ENCODE results near the gene OR51A7. TPM values are rescaled to one million over a fixed set of nuclear protein-coding genes. Genes with fewer than 3 reads are reported as not detected.
"Not testable (repeated sequence)": the region's sequence is repeated elsewhere in the genome, so short reads cannot be mapped to it uniquely, and the experiment has no call there.

The OR51A7 gene
- not detected in 2 replicates for total RNA-seq
- long read RNA-seq, result 0 reads

DNA sequence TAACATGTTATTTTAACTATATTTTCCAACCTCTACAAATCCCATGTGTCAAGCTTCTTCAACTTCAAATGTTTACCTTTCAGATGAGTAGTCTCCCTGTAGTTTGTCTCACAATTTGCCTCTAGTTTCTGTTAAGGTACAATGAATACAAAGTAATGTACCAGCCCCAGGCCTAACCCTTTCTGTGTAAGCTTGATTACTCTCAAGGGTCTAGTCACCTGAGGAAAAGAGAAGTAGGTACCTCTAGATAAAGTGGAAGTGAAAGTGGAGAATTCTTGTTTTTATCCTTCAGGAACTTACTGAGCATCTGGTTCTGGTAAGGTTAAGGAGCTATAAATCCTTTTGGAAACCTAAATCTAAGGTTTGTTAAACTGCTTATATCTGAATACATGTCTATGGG is at the start of gene OR51A7:
TSS of gene OR51A7 (plus strand) at position 300 of the 400 bp plus-strand sequence. CDS start 3,587 bp downstream, outside the sequence.
- no peak within 1 kb of the TSS for H3K4me3 Mint-ChIP-seq (ENCODE audit: low read depth)
- DNase-seq (ENCODE audit: low spot score, unreplicated experiment), result no peak
- H3K9me3 Mint-ChIP-seq (ENCODE audit: low read depth), result peaks cover 14% of the 10 kb centered on the region
- TF ChIP-seq, protein P1, sequence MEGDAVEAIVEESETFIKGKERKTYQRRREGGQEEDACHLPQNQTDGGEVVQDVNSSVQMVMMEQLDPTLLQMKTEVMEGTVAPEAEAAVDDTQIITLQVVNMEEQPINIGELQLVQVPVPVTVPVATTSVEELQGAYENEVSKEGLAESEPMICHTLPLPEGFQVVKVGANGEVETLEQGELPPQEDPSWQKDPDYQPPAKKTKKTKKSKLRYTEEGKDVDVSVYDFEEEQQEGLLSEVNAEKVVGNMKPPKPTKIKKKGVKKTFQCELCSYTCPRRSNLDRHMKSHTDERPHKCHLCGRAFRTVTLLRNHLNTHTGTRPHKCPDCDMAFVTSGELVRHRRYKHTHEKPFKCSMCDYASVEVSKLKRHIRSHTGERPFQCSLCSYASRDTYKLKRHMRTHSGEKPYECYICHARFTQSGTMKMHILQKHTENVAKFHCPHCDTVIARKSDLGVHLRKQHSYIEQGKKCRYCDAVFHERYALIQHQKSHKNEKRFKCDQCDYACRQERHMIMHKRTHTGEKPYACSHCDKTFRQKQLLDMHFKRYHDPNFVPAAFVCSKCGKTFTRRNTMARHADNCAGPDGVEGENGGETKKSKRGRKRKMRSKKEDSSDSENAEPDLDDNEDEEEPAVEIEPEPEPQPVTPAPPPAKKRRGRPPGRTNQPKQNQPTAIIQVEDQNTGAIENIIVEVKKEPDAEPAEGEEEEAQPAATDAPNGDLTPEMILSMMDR (IDR thresholded peaks at IDR 0.05; ENCODE audit: unreplicated experiment), result no peak
- H3K36me3 Mint-ChIP-seq (ENCODE audit: insufficient read depth), result no peaks in the 10 kb centered on the region
- peaks cover 3% of the 10 kb centered on the region for H3K4me1 Mint-ChIP-seq (ENCODE audit: low read depth)
- H3K27me3 Mint-ChIP-seq, result no peaks in the 10 kb centered on the region
- H3K27ac Mint-ChIP-seq, result no peak within 1 kb of the TSS

DNA sequence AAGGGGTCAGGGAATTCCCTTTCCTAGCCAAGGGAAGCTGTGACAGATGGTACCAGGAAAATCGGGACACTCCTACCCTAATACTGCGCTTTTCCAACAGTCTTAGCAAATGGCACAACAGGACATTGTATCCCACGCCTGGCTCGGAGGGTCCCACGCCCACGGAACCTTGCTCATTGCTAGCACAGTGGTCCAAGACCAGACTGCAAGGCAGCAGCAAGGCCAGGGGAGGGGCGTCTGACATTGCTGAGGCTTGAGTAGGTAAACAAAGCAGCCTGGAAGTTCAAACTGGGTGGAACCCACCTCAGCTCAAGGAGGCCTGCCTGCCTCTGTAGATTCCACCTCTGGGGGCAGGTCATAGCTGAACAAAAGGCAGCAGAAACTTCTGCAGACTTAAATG is 49.3 kb upstream of the OR51A7 start:
- H3K4me1 Mint-ChIP-seq (ENCODE audit: low read depth); H3K9me3 Mint-ChIP-seq (ENCODE audit: low read depth); H3K4me3 Mint-ChIP-seq (ENCODE audit: low read depth); H3K27ac Mint-ChIP-seq; H3K27me3 Mint-ChIP-seq; H3K36me3 Mint-ChIP-seq (ENCODE audit: insufficient read depth); DNase-seq (ENCODE audit: low spot score, unreplicated experiment): not testable (repeated sequence)

- H3K4me3 Mint-ChIP-seq (ENCODE audit: low read depth), result no peak overlapping the region
- TF ChIP-seq, protein P1 (IDR thresholded peaks at IDR 0.05; ENCODE audit: unreplicated experiment), result no peak
- no peaks in the 10 kb centered on the region for H3K36me3 Mint-ChIP-seq (ENCODE audit: insufficient read depth)
- H3K27ac Mint-ChIP-seq, result no peak overlapping the region
- H3K9me3 Mint-ChIP-seq (ENCODE audit: low read depth), result peaks cover 3% of the 10 kb centered on the region
- peaks cover 6% of the 10 kb centered on the region for H3K4me1 Mint-ChIP-seq (ENCODE audit: low read depth)
- H3K27me3 Mint-ChIP-seq, result no peaks in the 10 kb centered on the region
- DNase-seq (ENCODE audit: low spot score, unreplicated experiment), result no peak
These were observed 40.9 kb upstream of the OR51A7 start for GRCh38 chr11:4862447-4863236.

- Mint-ChIP-seq H3K9me3 (ENCODE audit: low read depth) (peaks cover 3% of the 10 kb centered on the region), H3K4me1 (ENCODE audit: low read depth) (peaks cover 6% of the 10 kb centered on the region), H3K27me3 (no peaks in the 10 kb centered on the region), H3K4me3 (ENCODE audit: low read depth) (no peak overlapping the region), H3K36me3 (ENCODE audit: insufficient read depth) (no peaks in the 10 kb centered on the region), H3K27ac (no peak overlapping the region)
- TF ChIP-seq, protein P1 (IDR thresholded peaks at IDR 0.05; ENCODE audit: unreplicated experiment), result no peak
- no peak for DNase-seq (ENCODE audit: low spot score, unreplicated experiment)
These were observed 39.7 kb upstream of the OR51A7 start for GRCh38 chr11:4863876-4864275.

GRCh38 chr11:4865855-4866254 is 37.7 kb upstream of the OR51A7 start:
- no peaks in the 10 kb centered on the region for H3K27me3 Mint-ChIP-seq
- TF ChIP-seq, protein P1 (IDR thresholded peaks at IDR 0.05; ENCODE audit: unreplicated experiment), result no peak
- peaks cover 6% of the 10 kb centered on the region for H3K4me1 Mint-ChIP-seq (ENCODE audit: low read depth)
- H3K4me3 Mint-ChIP-seq (ENCODE audit: low read depth), result no peak overlapping the region
- no peak for DNase-seq (ENCODE audit: low spot score, unreplicated experiment)
- H3K9me3 Mint-ChIP-seq (ENCODE audit: low read depth), result peaks cover 3% of the 10 kb centered on the region
- H3K27ac Mint-ChIP-seq, result no peak overlapping the region
- H3K36me3 Mint-ChIP-seq (ENCODE audit: insufficient read depth), result no peaks in the 10 kb centered on the region

DNA sequence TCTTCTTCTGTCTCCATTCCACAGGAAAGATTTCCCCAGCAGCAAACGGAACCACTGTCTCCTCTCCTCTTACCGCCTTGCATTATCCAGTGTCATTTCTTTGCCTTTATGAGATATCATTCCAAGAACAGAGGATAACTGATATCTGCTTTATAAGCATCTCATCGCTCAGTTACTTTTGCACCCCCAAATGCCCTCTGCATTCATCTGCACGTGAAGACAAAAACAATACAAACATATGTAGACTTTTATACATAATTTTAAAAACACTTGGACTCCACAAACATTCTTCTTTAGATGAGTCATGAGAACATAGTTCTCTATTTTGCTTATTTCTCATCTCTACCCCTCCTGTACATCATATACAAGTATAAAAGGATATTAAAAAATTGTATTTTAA is 22.4 kb upstream of the OR51A7 start:
- Mint-ChIP-seq H3K27me3 (no peaks in the 10 kb centered on the region), H3K4me1 (ENCODE audit: low read depth) (peaks cover 5% of the 10 kb centered on the region), H3K4me3 (ENCODE audit: low read depth) (no peak overlapping the region), H3K9me3 (ENCODE audit: low read depth) (no peaks in the 10 kb centered on the region), H3K27ac (no peak overlapping the region), H3K36me3 (ENCODE audit: insufficient read depth) (no peaks in the 10 kb centered on the region)
- TF ChIP-seq, protein P1 (IDR thresholded peaks at IDR 0.05; ENCODE audit: unreplicated experiment), result no peak
- DNase-seq (ENCODE audit: low spot score, unreplicated experiment), result no peak
